RWPE2 (cell line): ENCODE measurements around the gene CFAP58.
A peak's percentile ranks its signal among the peaks of the same experiment; 100 is the strongest.

Experiments
- ATAC-seq: fragments of 200-7000 bp; cut with Tn5 transposase; 3 replicates; pipeline ENCODE4 v1.9.1; 2021; ENCODE audit warnings: low read depth
- DNase-seq: peaks from one replicate; pipeline ENCODE4 v3.0.0-alpha.2; 2020; ENCODE audit warnings: low spot score
- H3K27ac ChIP-seq: fragments of 450-650 bp; 2 replicates; pipeline ENCODE4 v1.5.1; 2017; ENCODE audit warnings: mild to moderate bottlenecking; ENCODE audit not compliant: poor library complexity, severe bottlenecking
- H3K27me3 ChIP-seq: fragments of 250-450 bp; sonication (Bioruptor Pico); 2 replicates; pipeline ENCODE4 v1.5.1; 2021; ENCODE audit warnings: mild to moderate bottlenecking, moderate library complexity; ENCODE audit not compliant: insufficient read depth, poor library complexity, severe bottlenecking
- H3K36me3 ChIP-seq: fragments of 250-450 bp; sonication (Bioruptor Pico); 2 replicates; pipeline ENCODE4 v1.5.1; 2020; ENCODE audit warnings: low read depth, mild to moderate bottlenecking, moderate library complexity
- H3K4me1 ChIP-seq: fragments of 250-450 bp; sonication (Bioruptor Pico); 2 replicates; pipeline ENCODE4 v1.5.1; 2021; ENCODE audit warnings: mild to moderate bottlenecking, moderate library complexity; ENCODE audit not compliant: insufficient read depth, poor library complexity, severe bottlenecking
- H3K4me3 ChIP-seq: fragments of 250-450 bp; sonication (Bioruptor Pico); 2 replicates; pipeline ENCODE4 v1.5.1; 2021; ENCODE audit warnings: mild to moderate bottlenecking, moderate library complexity; ENCODE audit not compliant: severe bottlenecking
- H3K9me3 ChIP-seq: fragments of 250-450 bp; sonication (Bioruptor Pico); 2 replicates; pipeline ENCODE4 v1.5.1; 2021; ENCODE audit warnings: mild to moderate bottlenecking, moderate library complexity; ENCODE audit not compliant: severe bottlenecking
- CTCF ChIP-seq: fragments of 450-650 bp; IDR thresholded peaks from one replicate; pipeline ENCODE4 v1.5.1; 2017; ENCODE audit warnings: mild to moderate bottlenecking, moderate library complexity; ENCODE audit not compliant: poor library complexity, severe bottlenecking

CFAP58 gene

GRCh38 chr10:104321725-104322415 lies 31.8 kb upstream of the CFAP58 start:
- H3K27me3 ChIP-seq = no peaks in the 10 kb centered on the region
- H3K36me3 ChIP-seq = peaks cover 16% of the 10 kb centered on the region; the same call in 1 of the 2 replicates
- H3K4me3 ChIP-seq = no peak overlapping the region
- H3K27ac ChIP-seq = peak overlapping the region; percentile 99
- H3K4me1 ChIP-seq = peaks cover 65% of the 10 kb centered on the region
- no peak for TF ChIP-seq CTCF
- DNase-seq = no peak
- peak; percentile 46 for ATAC-seq
- no peaks in the 10 kb centered on the region for H3K9me3 ChIP-seq

- ATAC-seq (peak; percentile 75), DNase-seq (no peak)
- H3K9me3 ChIP-seq = no peaks in the 10 kb centered on the region
- no peak overlapping the region for H3K4me3 ChIP-seq
- H3K27me3 ChIP-seq = no peaks in the 10 kb centered on the region
- peaks cover 66% of the 10 kb centered on the region for H3K4me1 ChIP-seq
- H3K36me3 ChIP-seq = peaks cover 12% of the 10 kb centered on the region; the same call in 1 of the 2 replicates
- peak overlapping the region; percentile 99 for H3K27ac ChIP-seq
- TF ChIP-seq CTCF = peak; percentile 18
Observed at GRCh38 chr10:104322416-104322782, 31.2 kb upstream of the CFAP58 start.

- Histone ChIP-seq H3K4me3 (no peak overlapping the region), H3K27ac (peak overlapping the region; percentile 99), H3K4me1 (peaks cover 69% of the 10 kb centered on the region), H3K27me3 (no peaks in the 10 kb centered on the region), H3K9me3 (no peaks in the 10 kb centered on the region), H3K36me3 (peaks cover 12% of the 10 kb centered on the region; the same call in 1 of the 2 replicates)
- TF ChIP-seq CTCF = no peak
- DNase-seq (no peak), ATAC-seq (no peak)
Observed at GRCh38 chr10:104323085-104323484, 30.5 kb upstream of the CFAP58 start.

- H3K4me3 ChIP-seq = no peak overlapping the region
- H3K27ac ChIP-seq = peak overlapping the region; percentile 99
- H3K4me1 ChIP-seq = peaks cover 68% of the 10 kb centered on the region
- peaks cover 12% of the 10 kb centered on the region; the same call in 1 of the 2 replicates for H3K36me3 ChIP-seq
- TF ChIP-seq CTCF = no peak
- H3K27me3 ChIP-seq = no peaks in the 10 kb centered on the region
- DNase-seq (no peak), ATAC-seq (no peak)
- H3K9me3 ChIP-seq = no peaks in the 10 kb centered on the region
Observed at GRCh38 chr10:104323760-104324201, 29.9 kb upstream of the CFAP58 start.

GRCh38 chr10:104324221-104324686 lies 29.4 kb upstream of the CFAP58 start:
- no peak for ATAC-seq
- no peak for TF ChIP-seq CTCF
- H3K4me3 ChIP-seq = no peak overlapping the region
- peaks cover 68% of the 10 kb centered on the region for H3K4me1 ChIP-seq
- DNase-seq = no peak
- no peaks in the 10 kb centered on the region for H3K27me3 ChIP-seq
- peak overlapping the region; percentile 99 for H3K27ac ChIP-seq
- H3K36me3 ChIP-seq = peaks cover 12% of the 10 kb centered on the region; the same call in 1 of the 2 replicates
- H3K9me3 ChIP-seq = no peaks in the 10 kb centered on the region
